HG03442 (cell line): Measurements from ENCODE around the gene SLC35A3.
"Not testable (repeated sequence)": the region's sequence is repeated elsewhere in the genome, so short reads cannot be mapped to it uniquely, and the experiment has no call there.

ENCODE experiments used
- ATAC-seq: cut with Tn5 transposase; IDR thresholded peaks from one replicate; pipeline ENCODE4 v1.9.1; 2021; ENCODE audit warnings: mild to moderate bottlenecking, moderate library complexity; ENCODE audit not compliant: unreplicated experiment

SLC35A3 gene

GRCh38 chr1:99969729-99970621 is at the start of gene SLC35A3:
SLC35A3 (plus strand) TSS chr1:99969996; CDS start chr1:99993555, 23,559 bp downstream.
- peak; percentile 91 for ATAC-seq

GRCh38 chr1:99934801-99935200 is 35.0 kb upstream of the SLC35A3 start:
- ATAC-seq = no peak

GRCh38 chr1:99935534-99935933 is 34.3 kb upstream of the SLC35A3 start:
- ATAC-seq = no peak

- ATAC-seq = no peak
These were observed 33.7 kb upstream of the SLC35A3 start for GRCh38 chr1:99936071-99936470.

GRCh38 chr1:99942723-99943122 is 27.1 kb upstream of the SLC35A3 start:
- ATAC-seq = no peak

GRCh38 chr1:99943223-99943794 is 26.5 kb upstream of the SLC35A3 start:
- no peak for ATAC-seq

GRCh38 chr1:99944192-99944591 is 25.6 kb upstream of the SLC35A3 start:
- no peak for ATAC-seq

GRCh38 chr1:99945174-99945573 is 24.6 kb upstream of the SLC35A3 start:
- ATAC-seq = no peak

- no peak for ATAC-seq
These were observed 19.3 kb upstream of the SLC35A3 start for GRCh38 chr1:99950486-99950885.

- no peak for ATAC-seq
These were observed 17.3 kb upstream of the SLC35A3 start for GRCh38 chr1:99952522-99952921.

GRCh38 chr1:99955375-99955774 is 14.4 kb upstream of the SLC35A3 start:
- no peak for ATAC-seq

- ATAC-seq = no peak
These were observed 13.0 kb upstream of the SLC35A3 start for GRCh38 chr1:99956755-99957154.

- ATAC-seq = no peak
These were observed 12.0 kb upstream of the SLC35A3 start for GRCh38 chr1:99957818-99958217.

GRCh38 chr1:99959189-99959705 is 10.5 kb upstream of the SLC35A3 start:
- ATAC-seq = not testable (repeated sequence)

- not testable (repeated sequence) for ATAC-seq
These were observed 9.5 kb upstream of the SLC35A3 start for GRCh38 chr1:99960260-99960659.

GRCh38 chr1:99963041-99963795 is 6.6 kb upstream of the SLC35A3 start:
- no peak for ATAC-seq

GRCh38 chr1:99964806-99965205 is 5.0 kb upstream of the SLC35A3 start:
- ATAC-seq = no peak

- no peak for ATAC-seq
These were observed 4.0 kb upstream of the SLC35A3 start for GRCh38 chr1:99965646-99966375.

GRCh38 chr1:99968214-99968613 is 1.6 kb upstream of the SLC35A3 start:
- ATAC-seq = no peak

GRCh38 chr1:99969260-99969728 is 502 bp upstream of the SLC35A3 start:
- peak; percentile 11 for ATAC-seq
